IPS-NIHi7 (cell line): ENCODE results near the gene FOXL2.
"Not testable (repeated sequence)": the region's sequence is repeated elsewhere in the genome, so short reads cannot be mapped to it uniquely, and the experiment has no call there.

Experiments used
- DNase-seq: peaks from one replicate; pipeline ENCODE4 v3.0.0; 2012; ENCODE audit warnings: mixed read lengths; ENCODE audit errors: extremely low spot score

The FOXL2 gene

GRCh38 chr3:138933068-138933668, 13.8 kb downstream of the FOXL2 start:
- DNase-seq = no peak

- no peak for DNase-seq
Observed at GRCh38 chr3:138928727-138929372, 18.1 kb downstream of the FOXL2 start.

- DNase-seq = peak; percentile 80
Observed at GRCh38 chr3:138923531-138923994, 23.4 kb downstream of the FOXL2 start.

GRCh38 chr3:138922400-138922799, 24.5 kb downstream of the FOXL2 start:
- DNase-seq = not testable (repeated sequence)

GRCh38 chr3:138921316-138922292, 25.3 kb downstream of the FOXL2 start:
- no peak for DNase-seq

- DNase-seq = no peak
Observed at GRCh38 chr3:138919325-138919724, 27.6 kb downstream of the FOXL2 start.

GRCh38 chr3:138916824-138917223, 30.1 kb downstream of the FOXL2 start:
- no peak for DNase-seq

- DNase-seq = peak; percentile 92
Observed at GRCh38 chr3:138915503-138916498, 31.1 kb downstream of the FOXL2 start.

- DNase-seq = peak; percentile 46
Observed at GRCh38 chr3:138914870-138915502, 32.0 kb downstream of the FOXL2 start.

GRCh38 chr3:138913766-138914165, 33.2 kb downstream of the FOXL2 start:
- no peak for DNase-seq

GRCh38 chr3:138912237-138912636, 34.7 kb downstream of the FOXL2 start:
- no peak for DNase-seq

GRCh38 chr3:138911621-138912020, 35.3 kb downstream of the FOXL2 start:
- no peak for DNase-seq

- no peak for DNase-seq
Observed at GRCh38 chr3:138909904-138910303, 37.0 kb downstream of the FOXL2 start.

- no peak for DNase-seq
Observed at GRCh38 chr3:138908846-138909245, 38.1 kb downstream of the FOXL2 start.

- no peak for DNase-seq
Observed at GRCh38 chr3:138907539-138907938, 39.4 kb downstream of the FOXL2 start.

GRCh38 chr3:138902171-138902570, 44.8 kb downstream of the FOXL2 start:
- DNase-seq = no peak

- DNase-seq = no peak
Observed at GRCh38 chr3:138901567-138901966, 45.4 kb downstream of the FOXL2 start.

GRCh38 chr3:138899351-138899991, 47.5 kb downstream of the FOXL2 start:
- DNase-seq = no peak

- no peak for DNase-seq
Observed at GRCh38 chr3:138898708-138899107, 48.2 kb downstream of the FOXL2 start.

GRCh38 chr3:138898301-138898700, 48.6 kb downstream of the FOXL2 start:
- DNase-seq = no peak
